Fibroblast of skin of scalp (primary cell): ENCODE data around the gene HS1BP3.

Experiments used
- DNase-seq: peaks from one replicate; pipeline ENCODE4 v3.0.0-alpha.2; 2013

Gene HS1BP3

GRCh38 chr2:20645761-20646160 lies 5.1 kb downstream of the HS1BP3 start:
- DNase-seq: no peak

GRCh38 chr2:20645301-20645701 lies 5.6 kb downstream of the HS1BP3 start:
- DNase-seq: no peak

DNA sequence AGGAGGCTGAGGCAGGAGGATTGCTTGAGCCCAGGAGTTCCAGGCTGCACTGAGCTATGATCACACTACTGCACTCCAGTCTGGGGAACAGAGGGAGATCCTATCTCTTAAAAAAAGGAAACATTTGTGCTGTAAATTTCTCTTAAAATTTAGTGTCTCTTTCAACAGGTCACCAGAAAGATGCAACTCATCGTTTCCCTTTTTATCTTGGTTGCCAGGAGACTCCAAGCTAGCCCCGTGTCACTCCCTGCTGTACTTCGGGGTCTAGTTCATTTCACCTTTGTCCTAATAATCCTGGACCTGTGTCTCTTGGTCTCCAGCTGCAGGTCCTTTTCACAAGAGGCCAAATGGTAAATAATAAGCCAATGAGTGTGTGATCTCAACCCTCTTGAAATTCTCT lies 7.1 kb downstream of the HS1BP3 start:
- DNase-seq: no peak

GRCh38 chr2:20643060-20643459 lies 7.8 kb downstream of the HS1BP3 start:
- no peak for DNase-seq

DNA sequence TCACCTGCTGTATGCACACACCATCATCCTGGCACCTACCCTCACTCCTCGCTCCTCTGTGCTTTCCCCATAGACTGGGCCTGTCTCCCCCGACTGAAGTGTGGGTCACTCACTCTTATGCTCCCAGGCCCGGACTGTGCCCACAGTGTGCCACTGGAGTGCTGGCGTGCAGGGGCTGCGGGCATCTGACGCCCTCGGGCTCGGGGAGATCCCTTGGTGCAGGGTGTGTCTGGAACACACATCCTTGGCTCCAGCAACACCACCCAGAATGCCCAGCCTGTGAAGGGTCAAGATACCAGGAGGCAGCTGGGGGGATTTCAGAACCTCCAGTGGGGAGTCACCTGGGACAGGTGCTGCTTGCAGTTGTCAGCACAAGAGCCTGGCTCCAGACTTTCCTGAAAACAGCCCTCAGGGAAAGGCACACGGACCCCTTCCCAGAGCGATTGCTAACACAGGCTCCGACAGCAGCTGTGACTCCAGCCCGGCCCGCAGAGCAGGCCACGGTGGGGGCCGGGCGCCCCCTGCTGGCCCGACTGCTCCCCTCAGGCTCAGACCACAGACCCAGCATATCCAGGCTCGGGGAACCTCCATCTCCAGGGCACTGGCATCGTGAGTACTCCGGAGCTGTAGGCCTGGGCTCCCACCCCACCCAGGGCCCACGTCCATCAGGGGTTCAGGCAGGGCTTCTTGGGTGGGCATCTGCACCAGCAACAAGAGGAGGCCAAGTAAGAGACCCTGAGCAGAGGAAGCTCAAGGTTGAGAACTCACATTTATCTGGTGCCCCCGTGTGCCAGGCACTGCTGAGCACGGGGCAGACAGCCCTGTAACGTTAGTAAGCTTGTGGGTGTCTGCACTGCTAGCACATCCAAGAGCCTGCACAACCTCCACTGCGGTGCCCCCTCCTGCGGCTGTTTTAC lies 8.6 kb downstream of the HS1BP3 start:
- DNase-seq: peak; percentile 67

DNA sequence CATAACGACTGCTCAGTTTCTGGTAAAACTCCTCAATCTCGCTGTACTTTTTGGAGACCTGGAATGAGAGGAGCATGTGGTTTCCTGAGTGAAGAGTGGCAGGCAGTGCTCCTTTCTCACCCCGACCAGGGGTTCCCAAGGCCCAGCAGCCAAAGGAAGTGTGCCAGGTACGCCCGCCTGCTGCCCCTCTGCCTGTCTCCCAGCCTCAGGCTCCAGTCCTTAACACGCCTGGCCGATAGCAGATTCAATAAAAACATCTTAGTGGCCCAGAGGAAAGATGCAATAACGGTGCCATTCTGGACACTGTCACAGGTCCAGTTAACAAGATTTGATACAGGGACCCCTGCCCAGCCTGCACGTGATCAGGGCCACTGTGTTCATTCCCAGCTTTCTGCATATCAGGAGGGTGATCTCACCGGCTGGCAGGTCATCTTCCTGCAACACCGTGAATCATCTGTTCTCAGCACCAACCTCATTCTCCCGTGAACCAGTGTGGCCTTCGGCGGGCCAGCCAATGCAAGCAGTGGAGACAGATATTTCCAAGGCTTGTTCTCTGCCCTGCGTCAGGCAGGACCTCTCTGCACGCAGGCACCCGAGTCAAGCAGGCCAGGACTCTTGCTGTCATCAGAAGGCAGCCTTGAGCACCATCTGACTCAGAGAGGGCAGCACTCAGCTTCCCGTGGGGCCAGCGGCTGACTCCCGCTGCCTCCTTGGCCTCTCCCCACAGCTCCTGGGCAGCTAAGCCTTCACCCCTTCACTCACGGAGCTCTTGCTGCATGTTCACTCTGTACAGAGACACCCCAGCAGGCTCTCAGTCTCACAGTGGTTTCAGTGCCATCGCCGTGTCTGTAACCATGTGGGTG lies 9.5 kb downstream of the HS1BP3 start:
- peak; percentile 19 for DNase-seq

DNA sequence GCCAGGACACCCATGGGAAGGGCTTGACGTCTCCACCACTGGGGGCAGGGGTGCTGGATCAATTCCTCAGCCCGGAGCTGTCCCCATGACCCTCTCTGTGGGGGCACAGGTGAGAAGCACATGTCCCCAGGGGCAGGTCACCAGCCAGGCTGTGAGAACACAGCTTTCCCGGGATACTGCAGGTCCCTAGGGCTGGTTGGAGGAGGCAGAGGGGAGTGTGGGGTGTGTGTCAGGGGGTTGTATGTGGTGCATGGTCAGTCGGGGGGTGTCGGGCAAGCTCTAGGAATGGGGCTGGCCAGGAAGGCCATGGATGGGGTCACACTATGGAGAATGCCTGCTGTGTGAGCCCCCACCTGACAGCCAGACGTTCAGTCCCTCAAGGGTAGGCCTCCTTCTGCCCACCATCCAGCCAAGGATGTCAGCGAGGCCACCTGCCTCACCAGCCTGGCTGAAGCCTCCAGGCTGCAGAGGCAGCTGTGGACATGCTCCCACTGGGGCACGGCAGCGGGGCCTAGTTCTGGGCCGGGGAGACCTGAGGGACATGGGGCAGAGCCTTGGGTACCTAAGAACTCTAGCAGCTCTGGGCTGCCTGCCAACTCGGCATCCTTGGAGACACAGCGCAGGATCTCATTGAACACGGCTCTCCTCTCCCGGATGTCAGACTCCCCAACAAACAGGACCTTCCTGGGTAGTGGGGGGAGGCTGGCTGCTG lies 10.3 kb downstream of the HS1BP3 start:
- DNase-seq: no peak

DNA sequence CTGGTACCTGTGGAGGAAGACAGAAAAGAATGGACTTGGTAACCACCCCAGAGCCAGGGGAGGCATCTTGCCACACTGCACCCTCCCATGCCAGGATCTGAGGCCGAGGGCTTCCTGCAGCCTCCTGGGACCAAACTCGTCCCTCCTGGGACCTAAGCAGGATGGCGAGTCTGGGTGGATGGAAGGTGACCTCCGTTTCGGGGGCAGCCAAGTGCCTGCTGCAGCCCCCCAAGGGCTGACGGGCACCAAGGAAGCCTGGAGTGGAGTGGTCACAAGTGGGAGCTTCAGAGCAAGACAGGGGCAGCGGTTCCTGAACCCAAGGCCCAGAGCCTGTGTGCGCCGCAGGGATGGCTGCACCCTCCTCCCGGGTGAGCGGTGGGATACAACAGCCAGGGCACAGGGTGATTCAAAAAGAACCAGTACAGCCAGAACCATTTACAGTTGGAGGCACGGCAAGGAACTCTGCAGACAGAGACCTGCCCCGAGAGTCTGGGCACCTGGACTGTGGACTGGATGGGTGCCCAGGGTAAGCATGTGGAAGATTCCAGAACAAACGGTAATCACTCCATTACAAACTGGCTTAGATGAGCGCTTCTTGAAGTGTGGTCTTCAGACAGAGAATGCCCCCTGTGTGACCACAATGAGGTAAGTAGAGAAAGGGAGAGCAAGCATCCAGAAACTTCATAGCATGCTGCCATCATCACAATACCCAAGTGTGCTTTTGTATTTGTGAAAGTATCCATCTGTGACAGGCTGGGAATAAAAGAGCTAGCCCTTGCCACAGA lies 12.1 kb downstream of the HS1BP3 start:
- no peak for DNase-seq

GRCh38 chr2:20638014-20638413 lies 12.9 kb downstream of the HS1BP3 start:
- DNase-seq: no peak

DNA sequence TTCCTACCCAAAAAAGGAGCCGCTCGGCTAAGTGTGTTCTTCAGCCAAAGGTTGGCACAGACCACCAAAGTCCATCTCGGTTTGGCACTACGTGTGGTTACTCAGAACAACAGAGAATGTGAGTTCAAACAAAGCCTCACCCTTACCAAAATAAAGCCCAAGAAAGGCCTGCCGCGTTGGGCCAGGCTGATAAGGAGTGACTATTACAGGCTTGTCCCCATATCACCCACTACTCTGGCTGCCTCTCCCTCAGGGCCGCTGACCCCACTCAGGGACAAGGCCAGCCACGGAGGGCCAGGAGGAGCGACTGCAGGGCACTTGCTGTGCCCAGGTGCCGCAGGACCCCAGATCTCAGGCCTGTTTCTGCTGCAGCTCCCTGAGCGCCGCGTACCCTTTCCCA lies 13.8 kb downstream of the HS1BP3 start:
- no peak for DNase-seq

GRCh38 chr2:20635675-20636584 lies 15.0 kb downstream of the HS1BP3 start:
- peak; percentile 81 for DNase-seq

DNA sequence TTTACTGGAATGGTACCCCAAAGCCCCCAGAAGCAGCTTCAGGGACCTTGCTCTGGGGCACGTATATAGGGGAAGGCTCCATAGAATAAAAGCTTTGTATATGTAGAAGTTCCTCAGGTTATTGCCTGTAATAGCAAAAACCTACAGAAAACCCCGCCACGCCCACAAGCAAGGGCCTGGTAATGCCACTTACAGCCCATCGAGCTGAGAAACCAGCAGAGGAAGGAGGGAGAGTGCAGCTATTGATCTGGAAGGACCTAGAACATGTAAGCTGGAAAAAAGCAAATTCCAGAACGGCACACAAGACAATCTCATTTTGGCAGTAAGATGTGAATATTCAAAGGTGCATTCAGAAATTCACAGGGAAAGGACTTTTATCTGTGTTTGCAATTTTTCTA lies 15.8 kb downstream of the HS1BP3 start:
- DNase-seq: no peak

GRCh38 chr2:20634507-20635112 lies 16.3 kb downstream of the HS1BP3 start:
- peak; percentile 81 for DNase-seq

- no peak for DNase-seq
Measured at GRCh38 chr2:20633794-20634506, 16.9 kb downstream of the HS1BP3 start.

GRCh38 chr2:20633001-20633400 lies 17.9 kb downstream of the HS1BP3 start:
- DNase-seq: no peak

DNA sequence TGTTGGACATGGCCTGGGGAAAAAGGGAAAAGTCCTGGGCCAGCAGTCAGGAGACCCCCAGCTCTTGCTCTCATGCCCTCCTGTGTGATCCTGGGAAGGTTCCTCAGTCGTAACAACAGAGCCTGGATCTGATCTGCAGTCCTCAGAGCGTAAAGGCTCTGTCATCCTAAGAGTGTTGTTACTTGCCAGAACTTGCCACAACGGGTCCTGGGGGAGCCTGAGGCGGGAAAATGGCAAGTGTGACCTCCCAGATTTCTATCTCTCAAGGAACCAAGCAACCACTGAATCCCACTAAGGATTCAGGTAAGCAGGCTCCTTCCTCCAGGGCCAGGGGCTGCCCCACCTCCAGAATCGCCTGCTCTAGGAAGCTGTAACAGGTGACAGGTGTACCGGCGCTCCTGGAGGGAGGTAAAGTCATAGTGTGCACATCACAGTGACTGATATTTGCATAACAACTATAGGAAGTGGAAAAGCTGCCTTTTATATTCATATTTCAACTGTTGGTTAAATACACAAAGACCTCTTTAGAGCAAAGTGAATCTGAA lies 18.4 kb downstream of the HS1BP3 start:
- DNase-seq: no peak

GRCh38 chr2:20631617-20632307 lies 19.1 kb downstream of the HS1BP3 start:
- no peak for DNase-seq

DNA sequence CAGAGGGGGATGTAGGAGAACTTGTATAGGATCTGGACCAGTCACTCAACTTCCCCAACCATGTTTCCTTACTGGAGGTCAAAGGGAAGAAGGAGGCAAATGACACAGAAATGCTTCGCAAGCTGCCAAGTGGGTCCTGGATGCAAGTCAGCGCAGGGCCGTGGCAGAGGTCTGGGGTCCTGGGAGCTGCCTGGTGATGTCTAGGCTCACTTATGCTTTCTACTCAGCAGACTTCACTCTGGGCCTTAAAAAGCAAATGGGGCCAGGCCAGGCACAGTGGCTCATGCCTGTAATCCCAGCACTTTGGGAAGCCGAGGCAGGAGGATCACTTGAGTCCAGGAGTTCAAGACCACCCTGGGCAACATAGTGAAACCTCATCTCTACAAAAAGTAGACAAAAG lies 19.9 kb downstream of the HS1BP3 start:
- no peak for DNase-seq
